Left renal cortex interstitium (tissue), 4 donors: Measurements from ENCODE around the gene PSMG3. TPM values are rescaled to one million over a fixed set of nuclear protein-coding genes. Genes with fewer than 3 reads are reported as not detected.

ENCODE experiments used
- DNase-seq, 4 donors: peaks; one replicate each; pipeline ENCODE4 v3.0.0-alpha.2; 2013; ENCODE audit warnings: low read depth in 4 of 4, low spot score in 2 of 4, missing footprints in 1 of 4
- polyA plus RNA-seq, 4 donors: library from polyadenylated mRNA; unstranded; fragments of 120-200 nt; gene quantifications; one replicate each; pipeline ENCODE4 v1.2.1, GENCODE V29; 2013; ENCODE audit not compliant: insufficient read length in 4 of 4

The PSMG3 gene
- polyA plus RNA-seq, 4 donors: 28.9 to 40.5 (median 35.5) TPM

DNA sequence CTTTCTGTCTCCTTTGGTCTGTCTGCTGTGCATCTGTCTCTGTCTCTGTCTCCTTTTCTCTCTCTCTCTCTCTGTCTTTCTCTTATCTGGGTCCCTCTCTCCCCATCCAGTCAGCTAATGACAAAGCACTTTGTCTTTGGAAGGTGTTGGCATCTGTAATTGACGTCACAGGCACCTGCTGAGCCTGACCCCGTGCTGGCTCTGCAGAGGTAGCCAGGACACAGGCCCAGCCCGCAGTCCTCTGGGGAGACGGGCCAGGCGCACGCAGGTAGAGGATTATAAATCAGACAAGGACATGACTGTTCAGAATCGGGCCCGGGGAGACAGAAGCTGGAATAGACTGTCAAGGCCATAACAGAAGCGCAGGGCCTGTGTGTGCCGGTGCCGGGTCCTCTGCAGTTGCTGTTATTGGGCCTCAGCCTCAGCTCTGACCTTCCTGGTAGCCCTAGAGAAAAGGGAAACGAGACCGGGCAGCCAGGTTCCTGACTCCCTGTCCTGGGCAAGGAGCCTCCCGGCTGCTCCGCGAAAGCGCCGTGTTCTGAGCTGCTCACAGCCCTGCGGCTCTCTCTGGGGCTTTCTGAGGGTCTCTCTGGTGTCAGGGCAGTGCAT, 10.7 kb upstream of the PSMG3 start:
- DNase-seq: no peak

DNA sequence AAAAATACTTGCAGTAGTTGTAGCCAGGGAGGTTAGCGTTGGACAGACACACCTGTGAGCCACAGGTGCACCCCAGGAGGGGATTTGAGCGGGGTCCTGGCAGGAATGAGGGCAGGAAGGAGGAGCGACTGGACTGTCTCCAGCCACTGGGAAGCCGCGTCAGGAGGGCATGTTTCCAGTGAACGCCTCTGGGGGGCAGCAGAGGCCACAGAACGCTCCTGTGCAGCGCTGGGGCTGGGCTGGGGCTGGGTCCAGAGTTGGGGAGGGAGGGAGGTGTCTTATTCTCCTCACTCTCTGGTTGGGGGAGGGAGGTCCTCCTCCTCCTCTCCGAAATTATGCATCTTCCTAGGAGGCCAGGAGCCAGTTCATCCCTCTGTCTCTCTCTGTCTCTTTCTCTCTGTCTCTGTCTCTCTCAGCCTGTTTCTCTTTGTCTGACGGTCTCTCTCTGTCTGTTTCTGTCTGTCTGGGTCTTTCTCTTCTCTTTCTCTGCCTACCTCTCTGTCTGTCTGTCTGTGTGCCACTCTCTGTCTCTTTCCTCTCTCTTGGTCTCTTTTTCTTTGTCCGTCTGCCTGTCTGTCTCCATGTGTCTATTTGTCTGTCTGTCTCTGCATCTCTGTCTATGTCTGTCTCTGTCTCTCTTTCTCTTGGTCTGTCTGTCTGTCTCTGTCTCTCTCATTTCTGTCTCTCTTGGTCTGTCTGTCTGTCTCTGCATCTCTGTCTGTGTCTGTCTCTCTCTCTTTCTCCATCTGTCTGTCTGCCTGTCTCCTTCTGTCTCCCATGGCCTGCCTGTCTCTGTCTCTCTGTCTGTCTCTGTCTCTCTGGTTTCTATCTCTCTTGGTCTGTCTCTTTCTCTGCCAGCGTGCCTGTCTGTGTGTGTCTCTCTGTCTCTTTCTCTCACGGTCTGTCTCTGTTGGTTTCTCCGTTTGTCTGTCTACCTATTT, 9.9 kb upstream of the PSMG3 start:
- DNase-seq: no peak

DNA sequence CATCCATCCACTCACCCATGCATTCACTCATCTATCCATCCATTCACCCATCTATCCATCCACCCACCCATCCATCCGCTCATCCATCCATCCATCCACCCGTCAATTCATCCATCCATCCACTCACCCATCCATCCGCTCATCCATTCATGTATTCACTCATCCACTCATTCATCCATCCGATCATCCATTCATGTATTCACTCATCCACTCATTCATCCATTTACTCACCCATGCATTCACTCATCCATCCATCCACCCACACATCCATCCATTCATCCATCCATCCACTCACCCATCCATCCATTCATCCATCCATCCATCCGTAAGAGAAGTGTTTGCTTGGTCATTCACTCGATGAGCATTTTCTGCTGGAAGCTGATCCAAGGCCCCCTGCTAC, 8.7 kb upstream of the PSMG3 start:
- DNase-seq: no peak

DNA sequence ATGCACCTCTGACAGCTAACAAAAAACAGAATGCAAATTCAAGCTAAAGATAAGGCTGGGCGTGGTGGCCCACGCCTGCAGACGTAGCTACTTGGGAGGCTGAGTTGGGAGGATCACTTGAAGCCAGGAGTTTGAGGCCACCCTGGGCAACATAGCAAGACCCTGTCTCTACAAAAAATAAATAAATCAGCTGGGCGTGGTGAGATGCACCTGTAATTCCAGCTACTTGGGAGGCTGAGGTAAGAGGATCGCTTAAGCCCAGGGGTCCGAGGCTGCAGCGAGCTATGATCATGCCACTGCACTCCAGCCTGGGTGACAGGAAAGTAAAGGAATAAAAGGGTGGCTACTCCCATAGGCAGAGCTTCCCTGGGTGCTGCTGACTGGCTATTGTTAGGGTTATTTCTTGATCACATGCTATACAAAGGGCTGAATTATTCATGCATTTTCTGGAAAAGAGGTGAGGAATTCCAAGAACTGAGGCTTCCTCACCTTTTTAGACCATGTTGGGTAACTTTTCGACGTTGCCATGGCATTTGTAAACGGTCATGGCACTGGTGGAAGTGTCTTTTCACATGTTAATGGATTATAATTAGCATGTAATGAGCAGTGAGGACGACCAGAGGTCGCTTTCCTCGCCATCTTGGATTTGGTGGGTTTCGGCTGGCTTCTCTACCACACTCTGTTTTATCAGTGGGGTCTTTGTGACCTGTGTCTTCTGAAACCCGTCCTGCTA, 6.9 kb upstream of the PSMG3 start:
- DNase-seq: no peak

DNA sequence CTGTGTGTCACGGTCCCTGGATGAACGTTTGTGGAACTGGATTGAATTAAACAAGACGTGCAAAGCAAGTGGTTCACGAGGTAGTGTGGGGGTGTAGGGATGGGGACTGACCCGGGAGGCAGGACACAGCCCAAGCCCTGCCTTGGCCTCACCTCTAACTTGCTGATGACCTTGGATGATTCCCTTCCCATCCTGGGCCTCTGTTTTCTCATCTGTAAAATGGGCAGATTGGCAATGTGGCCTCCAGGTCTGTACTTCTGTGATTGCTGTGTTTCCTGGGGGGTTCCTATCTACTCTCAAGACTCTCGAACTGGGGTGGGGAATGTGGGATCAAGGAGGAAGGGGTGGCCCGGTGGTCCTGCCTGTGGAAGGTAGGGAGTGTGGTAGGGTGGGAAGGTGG, 6.0 kb upstream of the PSMG3 start:
- DNase-seq: no peak

DNA sequence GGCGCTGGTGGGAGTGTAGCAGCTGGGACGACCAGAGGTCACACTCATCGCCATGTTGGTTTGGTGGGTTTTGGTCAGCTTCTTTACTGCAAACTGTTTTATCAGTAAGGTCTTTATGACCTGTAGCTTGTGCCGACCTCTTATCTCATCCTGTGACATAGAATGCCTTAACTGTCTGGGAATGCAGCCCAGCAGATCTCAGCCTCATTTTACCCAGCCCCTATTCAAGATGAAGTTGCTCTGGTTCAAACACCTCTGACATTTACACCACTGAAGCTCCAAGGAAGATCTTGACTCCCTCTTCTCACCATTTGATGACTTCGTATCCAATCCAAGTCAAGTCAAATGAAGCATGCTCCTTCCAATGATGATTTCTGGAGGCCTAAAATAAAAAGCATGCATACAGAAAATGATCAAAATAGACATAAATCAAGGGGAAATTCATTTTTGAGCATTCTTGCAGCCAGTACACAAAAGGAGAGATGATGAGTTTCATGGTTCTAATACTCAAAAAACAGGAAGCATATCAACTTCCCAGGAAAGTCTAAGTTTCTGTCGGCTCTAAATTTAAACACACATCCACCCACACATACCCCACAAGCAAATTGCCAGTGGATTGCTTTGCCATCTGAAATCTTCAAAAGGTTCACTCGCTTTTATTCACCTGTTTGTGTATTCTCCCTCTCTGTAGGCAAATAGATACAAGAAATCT, 2.4 kb upstream of the PSMG3 start:
- no peak for DNase-seq

DNA sequence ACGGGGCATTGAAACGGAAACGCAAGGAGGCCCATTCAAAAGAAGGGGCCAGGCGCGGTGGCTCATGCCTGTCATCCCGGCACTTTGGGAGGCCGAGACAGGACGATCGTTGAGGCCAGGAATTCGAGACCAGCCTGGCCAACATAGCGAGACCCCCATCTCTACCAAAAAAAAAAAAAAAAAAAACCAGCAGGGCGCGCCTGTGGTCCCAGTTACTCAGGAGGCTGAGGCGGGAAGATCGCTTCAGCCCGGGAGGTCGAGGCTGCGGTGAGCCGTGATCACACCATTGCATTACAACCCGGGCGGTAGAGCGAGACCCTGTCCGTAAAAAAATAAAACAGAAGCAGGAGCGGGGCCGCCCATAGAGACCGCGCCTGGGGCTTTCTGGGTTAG, 396 bp downstream of the PSMG3 start:
- DNase-seq: no peak

DNA sequence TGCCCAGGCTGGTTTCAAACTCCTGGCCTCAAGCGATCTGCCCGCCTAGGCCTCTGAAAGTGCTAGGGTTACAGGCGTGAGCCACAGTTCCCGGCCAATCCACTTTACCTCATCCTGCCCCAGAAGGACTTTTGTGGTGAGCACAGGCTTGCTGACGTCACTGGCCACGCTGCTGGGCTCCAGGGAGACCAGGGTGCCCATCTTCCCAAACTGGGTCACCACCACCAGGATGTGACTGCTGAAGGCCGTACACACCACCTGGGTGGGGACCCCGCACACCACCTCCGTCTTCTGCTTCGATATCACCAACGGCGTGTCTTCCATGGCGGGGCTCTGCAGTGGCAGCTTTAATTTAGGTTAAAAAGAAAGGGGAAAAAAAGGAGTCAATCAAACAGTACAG, 816 bp downstream of the PSMG3 start:
- DNase-seq: no peak

DNA sequence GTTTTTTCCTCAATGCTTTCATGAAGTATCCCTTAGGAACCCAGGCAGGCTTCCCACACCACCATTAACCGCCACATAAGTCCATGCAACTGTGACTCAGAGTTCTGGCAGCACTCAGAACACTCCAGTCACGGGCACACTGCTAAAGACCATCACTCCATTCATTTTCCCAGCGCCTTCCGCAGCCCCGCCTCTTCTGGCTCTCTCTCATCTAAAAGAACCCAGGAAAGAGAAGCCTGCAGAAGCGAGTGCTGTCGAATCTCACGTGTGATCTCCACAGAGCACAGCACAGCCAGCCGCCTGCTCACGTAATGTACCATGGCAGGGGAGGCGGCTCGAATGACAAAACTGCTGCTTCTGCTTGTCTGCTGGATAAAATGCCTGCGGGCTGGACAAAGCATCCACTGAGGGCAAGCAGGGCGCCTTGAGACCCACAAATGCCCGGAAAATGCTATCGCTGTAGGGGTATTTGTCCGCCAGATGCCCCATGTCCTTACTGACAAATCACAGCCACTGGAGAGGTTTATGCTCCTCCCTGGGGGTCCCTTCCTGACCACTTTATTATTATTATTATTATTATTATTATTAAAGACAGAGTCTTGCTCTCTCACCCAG, 1.8 kb downstream of the PSMG3 start:
- no peak for DNase-seq

DNA sequence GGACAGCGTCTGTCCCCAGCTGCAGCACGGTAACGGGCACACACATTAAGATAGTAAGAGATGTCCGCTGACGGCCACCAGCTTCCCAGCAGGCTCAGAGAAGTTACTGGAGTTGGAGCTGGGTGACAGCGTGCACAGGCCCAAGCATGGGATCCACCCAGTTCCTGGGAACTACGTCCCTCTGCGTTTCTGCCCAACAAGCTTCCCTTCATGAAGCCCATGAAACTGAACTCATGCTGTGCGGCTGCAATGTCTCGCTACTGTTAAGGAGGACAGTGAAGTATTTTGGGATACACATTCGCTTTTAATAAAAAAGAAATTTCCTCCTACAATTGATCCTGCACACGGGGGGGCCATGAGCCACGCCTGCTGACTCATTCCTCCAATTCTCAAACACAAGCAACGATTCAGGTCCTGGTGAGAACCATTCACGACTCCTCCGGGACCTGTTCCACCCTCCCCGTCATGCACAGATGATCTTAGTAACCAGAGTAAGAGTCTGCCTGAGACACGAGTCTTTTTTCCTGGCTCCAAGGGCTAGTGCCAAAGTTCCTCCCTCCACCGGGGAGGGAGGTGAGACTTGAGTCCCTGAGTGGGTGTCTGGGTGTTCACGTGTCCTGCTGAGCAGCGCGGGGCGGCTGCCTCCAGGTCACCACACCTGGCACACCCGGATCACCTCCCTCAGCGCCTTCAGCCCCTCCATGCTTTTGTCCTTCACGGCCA, 2.6 kb downstream of the PSMG3 start:
- no peak for DNase-seq

DNA sequence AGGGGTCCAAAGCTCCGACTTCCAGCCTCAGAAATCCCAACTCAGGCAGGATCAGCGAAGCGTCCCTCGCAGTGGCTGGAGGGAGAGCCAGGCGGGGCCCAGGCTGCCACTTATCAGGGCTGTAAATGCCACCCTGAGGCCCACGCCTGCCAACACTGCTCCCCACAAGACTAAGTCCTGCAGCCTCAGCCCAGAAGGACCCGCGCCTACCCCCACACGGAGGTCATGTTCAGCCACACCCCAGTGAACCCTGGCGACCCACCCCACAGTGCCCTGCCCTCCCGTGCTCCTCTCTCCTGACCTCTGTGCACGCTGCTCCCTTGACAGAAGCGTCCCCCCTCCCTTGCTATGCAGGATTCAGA, 3.2 kb downstream of the PSMG3 start:
- DNase-seq: no peak

DNA sequence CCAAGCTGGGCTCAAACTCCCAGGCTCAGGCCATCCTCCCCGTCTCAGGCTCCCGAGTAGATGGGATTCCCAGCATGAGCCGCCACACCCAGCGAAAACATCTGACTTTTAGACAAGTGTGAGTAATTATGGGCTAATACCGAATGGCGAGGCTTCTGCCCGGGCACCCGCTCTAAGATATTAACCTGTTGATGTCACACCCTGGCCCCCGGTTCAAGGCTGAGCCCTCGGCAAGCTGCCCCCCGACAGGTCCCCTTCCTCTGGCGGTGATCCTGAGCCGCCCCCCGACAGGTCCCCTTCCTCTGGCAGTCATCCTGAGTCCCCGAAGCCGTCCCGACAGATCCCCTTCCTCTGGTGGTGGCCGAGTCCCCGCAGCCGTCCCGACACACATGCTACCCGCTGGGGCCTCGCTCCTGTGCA, 5.2 kb downstream of the PSMG3 start:
- DNase-seq: no peak

DNA sequence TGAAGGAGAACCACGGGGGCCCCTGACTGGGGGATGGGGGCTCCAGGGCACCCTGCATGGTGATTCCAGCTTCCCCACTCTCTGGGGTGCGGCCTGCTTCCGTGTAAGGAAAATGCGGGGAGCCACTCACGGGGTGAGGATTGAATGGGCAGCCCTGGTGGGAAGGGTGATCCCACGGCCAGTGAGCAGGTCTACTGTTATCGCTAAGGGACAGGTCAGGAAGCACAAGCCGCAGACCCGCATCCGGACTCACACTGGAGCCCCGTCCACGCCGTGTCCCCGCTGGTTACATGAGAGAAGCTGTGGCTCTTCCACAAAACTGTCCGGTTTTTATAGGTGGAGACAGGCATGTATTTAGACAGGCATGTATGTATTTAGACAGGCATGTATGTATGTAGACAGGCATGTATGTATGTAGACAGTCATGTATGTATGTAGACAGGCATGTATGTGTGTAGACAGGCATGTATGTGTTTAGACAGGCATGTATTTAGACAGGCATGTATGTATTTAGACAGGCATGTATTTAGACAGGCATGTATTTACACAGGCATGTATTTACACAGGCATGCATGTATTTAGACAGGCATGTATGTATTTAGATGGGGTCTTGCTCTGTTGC, 5.7 kb downstream of the PSMG3 start:
- DNase-seq: no peak

DNA sequence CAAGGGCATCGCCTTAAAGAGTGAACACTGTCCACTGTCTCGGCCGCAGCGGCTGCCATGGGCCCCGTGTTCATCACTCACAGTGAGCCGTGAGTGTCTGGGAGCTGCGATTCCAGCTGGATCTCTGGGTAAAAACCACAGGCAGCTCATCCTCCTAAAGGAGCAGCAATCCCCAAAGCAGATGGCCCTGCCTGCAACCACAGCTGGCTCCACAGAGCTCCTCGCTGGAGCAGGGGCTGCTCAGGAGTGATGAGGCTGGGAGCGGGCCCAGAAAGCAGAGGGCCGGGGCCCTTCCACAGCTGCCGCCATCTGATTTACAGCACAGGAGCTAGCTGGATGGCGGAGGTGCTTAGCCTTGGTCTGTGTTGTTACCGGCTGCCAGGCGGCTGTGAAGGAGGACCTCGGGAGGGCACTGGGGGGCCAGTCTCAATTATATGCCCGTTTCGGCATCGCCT, 7.2 kb downstream of the PSMG3 start:
- DNase-seq: no peak

DNA sequence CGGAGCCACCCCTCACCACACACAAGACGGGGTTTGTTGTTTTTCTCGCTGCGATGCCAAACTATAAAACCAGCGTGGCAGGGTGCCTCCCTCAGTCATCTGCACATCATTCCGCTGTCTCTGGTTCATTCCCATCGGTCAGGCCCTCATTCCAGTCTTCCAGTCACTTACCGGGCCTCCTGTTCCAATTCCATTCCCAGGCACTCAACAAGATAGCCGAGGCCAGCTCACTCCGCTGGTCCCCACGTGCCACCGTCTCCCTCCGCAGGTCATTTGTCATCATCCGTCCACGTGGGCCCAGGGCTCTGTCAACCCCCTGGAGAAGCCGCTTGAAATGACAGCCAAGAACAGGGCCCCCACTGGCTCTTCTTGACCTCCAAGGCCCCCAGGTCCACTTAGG, 7.7 kb downstream of the PSMG3 start:
- DNase-seq: no peak

DNA sequence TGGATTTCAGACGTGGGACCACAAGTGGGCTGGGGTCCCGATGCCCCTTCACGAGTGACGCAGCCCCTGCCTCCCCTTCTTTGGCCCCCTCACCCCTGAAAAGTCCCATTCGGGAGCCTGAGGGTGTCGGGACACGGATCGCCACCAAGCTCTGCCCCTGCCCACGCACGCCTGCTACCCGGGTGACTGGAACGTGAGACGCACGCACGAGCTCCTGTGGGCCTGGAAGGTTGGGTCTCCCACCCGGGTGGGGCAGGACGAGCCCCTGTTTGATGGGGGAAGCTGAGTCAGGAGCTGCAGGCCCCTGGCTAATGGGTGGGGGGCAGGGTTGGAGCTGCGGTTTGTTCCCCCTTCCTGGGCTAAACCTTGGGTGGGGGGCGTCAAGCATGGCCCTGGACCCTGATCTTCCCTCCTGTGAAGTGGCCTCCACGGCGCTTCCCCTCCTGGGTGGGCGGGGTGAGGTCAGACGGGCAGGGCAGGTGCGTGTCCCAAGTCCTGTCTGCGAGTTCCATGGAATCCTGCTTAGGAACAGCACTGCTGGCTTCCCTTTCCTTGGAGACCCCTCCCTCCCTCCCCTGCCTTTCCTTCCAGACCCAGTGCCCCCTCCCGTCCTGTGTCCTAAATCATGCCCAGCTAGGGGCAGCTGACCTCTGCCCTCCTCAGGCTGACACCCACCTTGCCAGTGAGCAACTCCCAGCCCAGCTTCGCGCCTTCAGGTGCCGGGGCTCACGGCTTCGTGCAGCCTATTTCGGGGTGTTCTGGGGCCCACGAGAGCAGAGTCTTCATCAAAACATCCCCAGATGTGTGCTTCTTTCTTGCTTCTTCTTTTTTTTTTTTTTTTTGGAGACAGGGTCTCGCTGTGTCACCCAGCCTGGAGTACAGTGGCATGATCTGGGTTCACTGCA, 8.5 kb downstream of the PSMG3 start:
- no peak for DNase-seq

DNA sequence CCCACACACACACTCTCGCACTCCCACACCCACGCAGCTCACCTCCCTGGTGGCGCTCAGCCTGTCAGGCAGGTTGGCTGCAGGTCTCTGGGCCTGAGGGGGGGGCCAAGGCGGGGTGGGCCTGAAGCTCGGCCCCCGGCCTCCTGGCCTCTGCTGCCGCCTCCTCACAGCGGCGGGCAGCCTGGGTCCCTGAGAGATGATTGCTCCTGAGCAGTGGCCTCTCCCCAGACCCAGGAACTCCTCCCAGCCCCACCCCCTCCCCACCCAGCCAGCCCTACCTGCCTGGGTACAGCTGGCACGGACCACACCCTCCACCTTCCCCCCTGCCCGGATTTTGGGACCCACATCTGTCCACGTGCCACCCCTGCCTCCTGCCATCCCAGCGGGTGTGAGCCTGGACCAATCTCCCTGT, 9.2 kb downstream of the PSMG3 start:
- DNase-seq: no peak
